HepG2 (cell line): Measurements from ENCODE around the gene ITPR1. TPM values are rescaled to one million over a fixed set of nuclear protein-coding genes. Genes with fewer than 3 reads are reported as not detected.

ENCODE experiments used
- ATAC-seq: fragments of 200-7000 bp; cut with Tn5 transposase; 3 replicates; pipeline ENCODE4 v1.9.1; 2020; ENCODE audit warnings: mild to moderate bottlenecking, moderate library complexity
- BruUV-seq: library from RNA; stranded (reverse); fragments of 400-500 nt; replicated peaks from 2 replicates; lab custom pipeline; 2021; lab: Mats Ljungman, UMichigan
- CTCF ChIA-PET: fragments of 300-600 bp; formaldehyde crosslinking; extraction: SDS; loops from one replicate; lab custom pipeline; 2021; ENCODE audit warnings: low total read pairs, inconsistent platforms, low intra/inter-chr PET ratio; lab: Yijun Ruan, JAX
- POLR2A ChIA-PET: fragments of 350-600 bp; sonication (Branson Sonifier 250); formaldehyde crosslinking; loops from one replicate; lab custom pipeline; 2020; ENCODE audit warnings: antibody characterized with exemption, inconsistent platforms; lab: Yijun Ruan, JAX
- DNase-seq: peaks from one replicate; pipeline ENCODE4 v3.0.0-alpha.2; 2015; ENCODE audit warnings: low spot score
- FAIRE-seq: peaks from 3 replicates; lab custom pipeline; 2011; peaks lifted over from hg19 to GRCh38; lab: Jason Lieb, UNC
- H2AFZ ChIP-seq: one replicate; pipeline ENCODE4 v1.6.1; 2011; ENCODE audit warnings: low read length, inconsistent platforms
- H3K27ac ChIP-seq: fragments of 300-600 bp; 3 replicates; pipeline ENCODE4 v1.8.0; 2011; ENCODE audit warnings: mixed run types, mild to moderate bottlenecking, mixed read lengths, low read length, inconsistent platforms; ENCODE audit not compliant: insufficient read depth; ENCODE audit errors: extremely low read length
- H3K27me3 ChIP-seq, 2 experiments: fragments of 200-600 bp in 1 of 2; 2 replicates in 1 of 2; 3 replicates in 1 of 2; pipeline versions ENCODE4 v1.6.0 to v1.8.0; 2011; ENCODE audit warnings: low read length in 2 of 2, mild to moderate bottlenecking in 2 of 2, moderate library complexity in 2 of 2, inconsistent platforms in 1 of 2; ENCODE audit not compliant: insufficient read depth in 2 of 2, control insufficient read depth in 1 of 2
- H3K36me3 ChIP-seq, 2 experiments: fragments of 200-600 bp in 1 of 2; replicated peaks in 1 of 2; 2 replicates in 1 of 2; 3 replicates in 1 of 2; pipeline versions ENCODE4 v1.5.1 to v1.8.0; 2011; ENCODE audit warnings: low read length in 2 of 2, inconsistent platforms in 1 of 2; ENCODE audit not compliant: insufficient read depth in 2 of 2, control insufficient read depth in 1 of 2
- H3K4me1 ChIP-seq: 2 replicates; pipeline ENCODE4 v1.5.1; 2012; ENCODE audit warnings: low read length, inconsistent platforms; ENCODE audit not compliant: insufficient read depth
- H3K4me2 ChIP-seq: 2 replicates; pipeline ENCODE4 v1.6.0; 2011; ENCODE audit warnings: low read depth, low read length, inconsistent platforms
- H3K4me3 ChIP-seq, 3 experiments: fragments of 200-600 bp in 1 of 3; sonication (generic), shearing (Covaris generic) in 1 of 3; replicated peaks in 1 of 3; 2 replicates each; pipeline ENCODE4 v1.5.1; 2011 to 2016; ENCODE audit warnings: low read length in 3 of 3, inconsistent platforms in 2 of 3, low read depth in 2 of 3, mild to moderate bottlenecking in 2 of 3, control low read depth in 1 of 3, mixed read lengths in 1 of 3; ENCODE audit not compliant: insufficient read depth in 1 of 3
- H3K79me2 ChIP-seq: one replicate; pipeline ENCODE4 v1.6.1; 2011; ENCODE audit warnings: low read length, inconsistent platforms; ENCODE audit not compliant: insufficient read depth
- H3K9ac ChIP-seq: 2 replicates; pipeline ENCODE4 v1.6.0; 2011; ENCODE audit warnings: mild to moderate bottlenecking, low read depth, low read length, inconsistent platforms; ENCODE audit not compliant: insufficient read depth
- H3K9me3 ChIP-seq: 2 replicates; pipeline ENCODE4 v1.5.1; 2012; ENCODE audit warnings: mild to moderate bottlenecking, low read length
- H4K20me1 ChIP-seq: 2 replicates; pipeline ENCODE4 v1.6.0; 2011; ENCODE audit warnings: inconsistent platforms, mild to moderate bottlenecking, low read length, moderate library complexity; ENCODE audit not compliant: insufficient read depth
- AHR ChIP-seq: IDR thresholded peaks from 2 replicates; pipeline ENCODE4 v1.6.1; 2018; ENCODE audit warnings: missing genetic modification reagents, missing compliant biosample characterization
- CEBPG ChIP-seq: IDR thresholded peaks from 2 replicates; pipeline ENCODE4 v1.6.1; 2016
- HNF4A ChIP-seq: sonication (generic); formaldehyde crosslinking; IDR thresholded peaks from 2 replicates; pipeline ENCODE4 v1.4.0; 2020; ENCODE audit warnings: missing genetic modification reagents
- HNRNPUL1 ChIP-seq: fragments of 200-400 bp; formaldehyde crosslinking; IDR thresholded peaks from 2 replicates; pipeline ENCODE4 v1.6.1; 2017; ENCODE audit warnings: low read depth, mild to moderate bottlenecking, low read length, moderate library complexity
- HOXD1 ChIP-seq: sonication (generic); formaldehyde crosslinking; IDR thresholded peaks from 2 replicates; pipeline ENCODE4 v1.5.0; 2020; ENCODE audit warnings: missing genetic modification reagents
- MIER2 ChIP-seq: IDR thresholded peaks from 2 replicates; pipeline ENCODE4 v1.6.1; 2016; ENCODE audit warnings: missing biosample characterization, missing genetic modification reagents
- MIXL1 ChIP-seq: IDR thresholded peaks from 2 replicates; pipeline ENCODE4 v1.6.1; 2016
- NFYB ChIP-seq: sonication (generic); formaldehyde crosslinking; IDR thresholded peaks from 2 replicates; pipeline ENCODE4 v1.4.0; 2020; ENCODE audit warnings: missing genetic modification reagents
- SKI ChIP-seq: fragments of 450-650 bp; IDR thresholded peaks from one replicate; pipeline ENCODE4 v1.6.1; 2018; ENCODE audit warnings: mild to moderate bottlenecking; ENCODE audit not compliant: partially characterized antibody
- U2AF1 ChIP-seq: fragments of 200-400 bp; formaldehyde crosslinking; optimal IDR thresholded peaks from 2 replicates; pipeline ENCODE3; 2017; ENCODE audit warnings: mild to moderate bottlenecking, low read depth, low read length
- ZNF367 ChIP-seq: sonication (generic); formaldehyde crosslinking; IDR thresholded peaks from 2 replicates; pipeline ENCODE4 v1.4.0; 2020; ENCODE audit warnings: missing genetic modification reagents, borderline replicate concordance
- ZNF550 ChIP-seq: sonication (generic); formaldehyde crosslinking; IDR thresholded peaks from 2 replicates; pipeline ENCODE4 v1.4.0; 2020; ENCODE audit warnings: mild to moderate bottlenecking, missing genetic modification reagents, borderline replicate concordance
- in situ Hi-C: cut with HindIII; loops from 2 replicates; pipeline ENCODE4 v1.10.0; 2017; ENCODE audit warnings: low pct_unique_long_range_greater_than_20kb; ENCODE audit not compliant: extremely low pct_ligation_motif_present
- intact Hi-C: fragments of 100-400 bp; cut with micrococcal nuclease; formaldehyde crosslinking; loops from one replicate; pipeline ENCODE4 v1.10.0; 2022; ENCODE audit not compliant: unreplicated experiment
- polyA plus RNA-seq, 8 experiments: library from polyadenylated mRNA; depleted of rRNA in 3 of 8; stranded (reverse) in 7 of 8; unstranded in 1 of 8; fragments of >200 nt; fragmentation: Illumina TruSeq in 4 of 8; extraction: Trizol in 4 of 8; gene quantifications; 2 replicates each; pipeline versions ENCODE4 v1.2.1 to v1.2.3, GENCODE V29; 2011 to 2016; ENCODE audit warnings: low read depth in 4 of 8, missing spikeins in 1 of 8, mixed read lengths in 1 of 8; ENCODE audit not compliant: insufficient read depth in 1 of 8
- total RNA-seq, 5 experiments: library from RNA; depleted of rRNA; stranded (reverse); fragments of >200 nt; fragmentation: Illumina TruSeq; extraction: Trizol; gene quantifications; 2 replicates each; pipeline ENCODE4 v1.2.3, GENCODE V29; 2016; ENCODE audit warnings: low read depth in 1 of 5
- TF ChIP-seq, protein P1 (sequence below): sonication (generic); formaldehyde crosslinking; IDR thresholded peaks from 2 replicates; pipeline ENCODE4 v1.9.0; 2021; ENCODE audit warnings: missing genetic modification reagents, mild to moderate bottlenecking, borderline replicate concordance
- TF ChIP-seq, protein P2 (sequence below): sonication (generic); formaldehyde crosslinking; IDR thresholded peaks from 2 replicates; pipeline ENCODE4 v1.4.0; 2020; ENCODE audit warnings: low read depth, mild to moderate bottlenecking, missing genetic modification reagents
- TF ChIP-seq, protein P3 (sequence below): sonication (generic); formaldehyde crosslinking; IDR thresholded peaks from 2 replicates; pipeline ENCODE4 v1.5.0; 2020; ENCODE audit warnings: missing genetic modification reagents

Gene ITPR1
- total and polyA plus RNA-seq, 2 of the 13 experiments (the other 11 are each of a cell fraction or from before 2014, with no cell fraction given): 10.0 to 11.4 TPM

DNA sequence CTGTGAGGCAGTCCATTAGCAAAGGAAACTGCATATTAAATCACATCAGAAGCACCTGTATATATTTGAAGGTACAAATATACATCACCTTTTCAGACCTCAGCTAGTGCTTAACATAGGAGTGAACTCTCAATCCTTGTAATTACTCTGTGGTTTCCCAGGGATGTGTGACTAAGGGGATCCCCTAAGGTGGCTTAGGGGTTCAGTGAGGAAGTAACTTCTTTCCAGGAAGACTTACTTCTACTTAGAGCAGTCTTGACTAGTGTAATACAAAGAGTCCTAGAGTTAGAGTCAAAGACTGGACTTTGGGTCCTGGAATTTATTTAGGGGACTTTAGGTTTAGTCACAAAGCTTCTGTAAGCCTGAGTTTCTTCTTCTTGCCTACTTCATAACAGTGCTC, 17.3 kb upstream of the ITPR1 start:
- no TSS peak for BruUV-seq
- no peak overlapping the region for H3K27ac ChIP-seq
- no peaks in the 10 kb centered on the region for H4K20me1 ChIP-seq
- FAIRE-seq: no peak
- no peaks in the 10 kb centered on the region for H3K79me2 ChIP-seq
- no peaks in the 10 kb centered on the region for H3K9me3 ChIP-seq
- TF ChIP-seq HNF4A (CRISPR knock-in tag) (no peak), AHR (CRISPR knock-in tag) (no peak), NFYB (CRISPR knock-in tag) (no peak), MIER2 (CRISPR knock-in tag) (no peak), HNRNPUL1 (no peak), U2AF1 (no peak), CEBPG (no peak), SKI (no peak), ZNF367 (no peak), MIXL1 (CRISPR knock-in tag) (no peak), HOXD1 (CRISPR knock-in tag) (no peak), ZNF550 (CRISPR knock-in tag) (no peak)
- TF ChIP-seq, protein P1, sequence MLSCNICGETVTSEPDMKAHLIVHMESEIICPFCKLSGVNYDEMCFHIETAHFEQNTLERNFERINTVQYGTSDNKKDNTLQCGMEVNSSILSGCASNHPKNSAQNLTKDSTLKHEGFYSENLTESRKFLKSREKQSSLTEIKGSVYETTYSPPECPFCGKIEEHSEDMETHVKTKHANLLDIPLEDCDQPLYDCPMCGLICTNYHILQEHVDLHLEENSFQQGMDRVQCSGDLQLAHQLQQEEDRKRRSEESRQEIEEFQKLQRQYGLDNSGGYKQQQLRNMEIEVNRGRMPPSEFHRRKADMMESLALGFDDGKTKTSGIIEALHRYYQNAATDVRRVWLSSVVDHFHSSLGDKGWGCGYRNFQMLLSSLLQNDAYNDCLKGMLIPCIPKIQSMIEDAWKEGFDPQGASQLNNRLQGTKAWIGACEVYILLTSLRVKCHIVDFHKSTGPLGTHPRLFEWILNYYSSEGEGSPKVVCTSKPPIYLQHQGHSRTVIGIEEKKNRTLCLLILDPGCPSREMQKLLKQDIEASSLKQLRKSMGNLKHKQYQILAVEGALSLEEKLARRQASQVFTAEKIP: no peak
- TF ChIP-seq, protein P2, sequence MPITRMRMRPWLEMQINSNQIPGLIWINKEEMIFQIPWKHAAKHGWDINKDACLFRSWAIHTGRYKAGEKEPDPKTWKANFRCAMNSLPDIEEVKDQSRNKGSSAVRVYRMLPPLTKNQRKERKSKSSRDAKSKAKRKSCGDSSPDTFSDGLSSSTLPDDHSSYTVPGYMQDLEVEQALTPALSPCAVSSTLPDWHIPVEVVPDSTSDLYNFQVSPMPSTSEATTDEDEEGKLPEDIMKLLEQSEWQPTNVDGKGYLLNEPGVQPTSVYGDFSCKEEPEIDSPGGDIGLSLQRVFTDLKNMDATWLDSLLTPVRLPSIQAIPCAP: no peak
- TF ChIP-seq, protein P3, sequence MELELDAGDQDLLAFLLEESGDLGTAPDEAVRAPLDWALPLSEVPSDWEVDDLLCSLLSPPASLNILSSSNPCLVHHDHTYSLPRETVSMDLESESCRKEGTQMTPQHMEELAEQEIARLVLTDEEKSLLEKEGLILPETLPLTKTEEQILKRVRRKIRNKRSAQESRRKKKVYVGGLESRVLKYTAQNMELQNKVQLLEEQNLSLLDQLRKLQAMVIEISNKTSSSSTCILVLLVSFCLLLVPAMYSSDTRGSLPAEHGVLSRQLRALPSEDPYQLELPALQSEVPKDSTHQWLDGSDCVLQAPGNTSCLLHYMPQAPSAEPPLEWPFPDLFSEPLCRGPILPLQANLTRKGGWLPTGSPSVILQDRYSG (CRISPR knock-in tag): no peak
- no peak overlapping the region for H3K9ac ChIP-seq
- ChIA-PET POLR2A (interaction anchor here (2.4 kb wide), 1 partner anchor 17 kb away, joined by 20 read pairs; the partner anchor contains the start of gene ITPR1), CTCF (no interaction called here)
- H3K4me1 ChIP-seq: peaks cover 12% of the 10 kb centered on the region; the same call in 1 of the 2 replicates
- in situ Hi-C loops (no loop called here), intact Hi-C loops (no loop called here)
- no peak for DNase-seq
- peaks cover 4 to 16% of the 10 kb centered on the region in 2 experiments; a peak in 4 of 5 replicates for H3K27me3 ChIP-seq
- H3K4me3 ChIP-seq: no peak overlapping the region
- no peak overlapping the region for H2AFZ ChIP-seq
- ATAC-seq: no peak
- no peak overlapping the region for H3K4me2 ChIP-seq
- H3K36me3 ChIP-seq: no peaks in the 10 kb centered on the region
